Progenitor cell of endocrine pancreas (in vitro differentiated cells): Measurements from ENCODE around the gene SPATA6L. TPM values are rescaled to one million over a fixed set of nuclear protein-coding genes. Genes with fewer than 3 reads are reported as not detected.

Experiments used
- DNase-seq: peaks from one replicate; pipeline ENCODE4 v3.0.0; 2021; ENCODE audit warnings: low spot score; ENCODE audit not compliant: unreplicated experiment
- H3K27ac Mint-ChIP-seq: 2 replicates; pipeline ENCODE4 v1.8.0; 2021; ENCODE audit warnings: mild to moderate bottlenecking, moderate library complexity, mixed read lengths
- H3K27me3 Mint-ChIP-seq: 2 replicates; pipeline ENCODE4 v1.8.0; 2021; ENCODE audit warnings: mixed read lengths
- H3K36me3 Mint-ChIP-seq: 2 replicates; pipeline ENCODE4 v1.8.0; 2022; ENCODE audit warnings: mixed read lengths; ENCODE audit not compliant: insufficient read depth
- H3K4me1 Mint-ChIP-seq: 2 replicates; pipeline ENCODE4 v1.8.0; 2021; ENCODE audit warnings: low read depth, mixed read lengths
- H3K4me3 Mint-ChIP-seq: 2 replicates; pipeline ENCODE4 v1.8.0; 2021; ENCODE audit warnings: low read depth, mild to moderate bottlenecking, moderate library complexity, mixed read lengths
- H3K9me3 Mint-ChIP-seq: 2 replicates; pipeline ENCODE4 v1.8.0; 2021; ENCODE audit warnings: low read depth, mixed read lengths
- total RNA-seq: library from RNA; stranded (reverse); gene quantifications from 2 replicates; pipeline ENCODE4 v1.2.1, GENCODE V29; 2021
- TF ChIP-seq, protein P1 (sequence below): fragments of 200-600 bp; sonication (generic); IDR thresholded peaks from one replicate; pipeline ENCODE4 v1.5.0; 2021; ENCODE audit warnings: antibody characterized with exemption, mild to moderate bottlenecking; ENCODE audit not compliant: unreplicated experiment

Gene SPATA6L
- total RNA-seq, 1 donor from 2014 or later, result 7.1 TPM

GRCh38 chr9:4596165-4596922 is 69.9 kb downstream of the SPATA6L start:
- Mint-ChIP-seq H3K36me3 (no peaks in the 10 kb centered on the region), H3K27ac (no peak overlapping the region), H3K27me3 (no peaks in the 10 kb centered on the region), H3K4me1 (no peaks in the 10 kb centered on the region), H3K4me3 (no peak overlapping the region), H3K9me3 (no peaks in the 10 kb centered on the region)
- TF ChIP-seq, protein P1, sequence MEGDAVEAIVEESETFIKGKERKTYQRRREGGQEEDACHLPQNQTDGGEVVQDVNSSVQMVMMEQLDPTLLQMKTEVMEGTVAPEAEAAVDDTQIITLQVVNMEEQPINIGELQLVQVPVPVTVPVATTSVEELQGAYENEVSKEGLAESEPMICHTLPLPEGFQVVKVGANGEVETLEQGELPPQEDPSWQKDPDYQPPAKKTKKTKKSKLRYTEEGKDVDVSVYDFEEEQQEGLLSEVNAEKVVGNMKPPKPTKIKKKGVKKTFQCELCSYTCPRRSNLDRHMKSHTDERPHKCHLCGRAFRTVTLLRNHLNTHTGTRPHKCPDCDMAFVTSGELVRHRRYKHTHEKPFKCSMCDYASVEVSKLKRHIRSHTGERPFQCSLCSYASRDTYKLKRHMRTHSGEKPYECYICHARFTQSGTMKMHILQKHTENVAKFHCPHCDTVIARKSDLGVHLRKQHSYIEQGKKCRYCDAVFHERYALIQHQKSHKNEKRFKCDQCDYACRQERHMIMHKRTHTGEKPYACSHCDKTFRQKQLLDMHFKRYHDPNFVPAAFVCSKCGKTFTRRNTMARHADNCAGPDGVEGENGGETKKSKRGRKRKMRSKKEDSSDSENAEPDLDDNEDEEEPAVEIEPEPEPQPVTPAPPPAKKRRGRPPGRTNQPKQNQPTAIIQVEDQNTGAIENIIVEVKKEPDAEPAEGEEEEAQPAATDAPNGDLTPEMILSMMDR, result no peak
- DNase-seq, result no peak

GRCh38 chr9:4594994-4595393 is 71.3 kb downstream of the SPATA6L start:
- DNase-seq, result no peak
- Mint-ChIP-seq H3K9me3 (no peaks in the 10 kb centered on the region), H3K4me3 (no peak overlapping the region), H3K27ac (no peak overlapping the region), H3K36me3 (no peaks in the 10 kb centered on the region), H3K27me3 (no peaks in the 10 kb centered on the region), H3K4me1 (no peaks in the 10 kb centered on the region)
- TF ChIP-seq, protein P1, result no peak

DNA sequence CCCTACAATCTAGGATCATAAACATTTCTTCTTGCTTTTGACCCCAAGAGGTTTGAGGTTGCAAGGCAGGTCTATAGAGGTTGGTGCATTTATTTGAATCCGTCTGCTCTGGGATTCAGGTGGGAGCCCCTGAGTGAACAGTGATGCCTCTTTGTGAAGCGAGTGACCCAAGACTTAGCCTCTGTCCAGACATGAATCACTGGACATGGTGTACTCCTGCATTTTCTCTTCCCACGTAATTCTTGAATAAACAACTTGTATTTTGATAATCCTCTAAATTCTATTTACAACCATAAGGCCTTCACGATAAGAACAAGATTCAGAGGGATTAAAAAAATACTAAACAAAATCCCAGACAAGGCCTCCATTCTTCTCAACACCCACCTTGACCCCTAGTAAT is 71.7 kb downstream of the SPATA6L start:
- Mint-ChIP-seq H3K36me3 (no peaks in the 10 kb centered on the region), H3K4me1 (no peaks in the 10 kb centered on the region), H3K4me3 (no peak overlapping the region), H3K9me3 (no peaks in the 10 kb centered on the region), H3K27me3 (no peaks in the 10 kb centered on the region), H3K27ac (no peak overlapping the region)
- no peak for DNase-seq
- TF ChIP-seq, protein P1, result no peak

DNA sequence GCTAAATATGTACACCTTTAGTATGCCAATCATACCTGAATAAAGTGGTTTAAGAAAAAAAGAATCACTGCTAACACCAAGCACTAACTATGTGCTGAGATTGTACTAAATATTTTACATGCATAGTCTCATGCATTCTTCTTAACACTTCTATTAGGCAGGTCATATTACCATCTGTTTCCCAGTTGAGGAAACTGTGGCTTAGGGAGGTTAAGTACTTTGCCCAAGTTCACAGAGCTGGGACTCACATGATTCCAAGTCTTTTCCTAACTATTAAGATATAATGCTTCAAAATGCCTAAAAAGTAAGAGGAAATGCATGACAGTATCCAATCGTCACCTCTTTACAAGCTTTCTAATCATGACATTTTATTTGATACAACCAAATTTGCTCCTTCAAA is 73.4 kb downstream of the SPATA6L start:
- DNase-seq, result no peak
- Mint-ChIP-seq H3K9me3 (no peaks in the 10 kb centered on the region), H3K36me3 (no peaks in the 10 kb centered on the region), H3K4me3 (no peak overlapping the region), H3K27ac (no peak overlapping the region), H3K4me1 (no peaks in the 10 kb centered on the region), H3K27me3 (no peaks in the 10 kb centered on the region)
- TF ChIP-seq, protein P1, result no peak

DNA sequence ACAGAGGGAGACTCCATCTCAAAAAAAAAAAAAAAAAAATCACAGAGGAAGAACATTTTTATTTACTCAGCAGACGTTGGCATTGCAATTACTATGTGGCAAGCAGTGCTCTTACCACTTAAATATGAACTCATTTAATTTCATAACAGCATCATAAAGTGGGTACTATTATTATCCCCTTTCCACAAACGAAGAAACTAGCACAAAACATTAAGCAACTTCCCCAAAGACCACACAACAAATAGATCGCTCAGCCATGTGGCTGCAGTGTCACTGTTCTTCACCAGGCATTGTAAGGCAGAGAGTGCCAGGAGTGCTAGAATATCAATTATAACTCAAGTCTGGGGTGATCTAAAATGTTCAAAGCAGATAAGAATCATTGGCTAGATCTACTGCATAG is 74.0 kb downstream of the SPATA6L start:
- Mint-ChIP-seq H3K36me3 (no peaks in the 10 kb centered on the region), H3K4me1 (no peaks in the 10 kb centered on the region), H3K27ac (no peak overlapping the region), H3K4me3 (no peak overlapping the region), H3K27me3 (no peaks in the 10 kb centered on the region), H3K9me3 (no peaks in the 10 kb centered on the region)
- no peak for DNase-seq
- TF ChIP-seq, protein P1, result no peak
